Measurements from ENCODE around the gene TMEM231.

DNA sequence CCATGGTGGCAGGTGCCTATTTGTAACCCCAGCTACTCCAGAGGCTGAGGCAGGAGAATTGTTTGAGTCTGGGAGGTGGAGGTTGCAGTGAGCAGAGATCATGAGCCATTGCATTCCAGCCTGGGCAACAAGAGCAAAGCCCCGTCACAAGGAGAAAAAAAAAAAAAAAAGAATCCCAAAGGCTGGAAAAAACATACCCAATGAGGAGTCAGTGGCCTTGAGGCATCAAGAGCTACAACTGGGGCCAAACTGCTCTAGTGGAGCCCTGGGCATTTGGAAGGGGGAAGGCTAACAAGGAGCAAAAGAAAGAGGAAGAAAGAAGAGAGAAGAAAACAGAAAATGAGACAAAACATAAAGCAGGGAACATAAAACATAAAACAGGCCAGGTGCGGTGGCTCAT is 67.7 kb downstream of the TMEM231 start:
- TF ChIP-seq TAF1 (IDR thresholded peaks at IDR 0.05; ENCODE audit: borderline replicate concordance, low read depth, low read length) (no peak), POLR2A (IDR thresholded peaks at IDR 0.05; ENCODE audit: low read depth, low read length) (no peak), POLR2AphosphoS5 (IDR thresholded peaks at IDR 0.05; ENCODE audit: low read depth, low read length) (no peak)
